Activated CD8-positive, alpha-beta T cell treated with anti-CD3 and anti-CD28 coated beads for 36 hours (primary cell): ENCODE measurements around the gene CFAP99. TPM values are rescaled to one million over a fixed set of nuclear protein-coding genes. Genes with fewer than 3 reads are reported as not detected.

Experiments used
- ATAC-seq: fragments of 200-7000 bp; cut with Tn5 transposase; one replicate; pipeline ENCODE4 v1.10.0; 2021; ENCODE audit warnings: mild to moderate bottlenecking, moderate library complexity
- CTCF ChIA-PET: fragments of 350-600 bp; sonication (Branson Sonifier 250); formaldehyde crosslinking; loops from one replicate; lab custom pipeline; 2021; ENCODE audit warnings: antibody characterized with exemption; lab: Charles Lee
- POLR2A ChIA-PET: fragments of 350-600 bp; sonication (Branson Sonifier 250); formaldehyde crosslinking; loops from one replicate; lab custom pipeline; 2021; ENCODE audit warnings: antibody characterized with exemption; lab: Charles Lee
- DNase-seq: peaks from one replicate; pipeline ENCODE4 v3.0.0-alpha.2; 2020
- H3K27ac Mint-ChIP-seq: one replicate; pipeline ENCODE4 v1.8.0; 2021; ENCODE audit warnings: mild to moderate bottlenecking, mixed read lengths
- H3K27me3 Mint-ChIP-seq: one replicate; pipeline ENCODE4 v1.8.0; 2021; ENCODE audit warnings: mixed read lengths
- H3K36me3 Mint-ChIP-seq: one replicate; pipeline ENCODE4 v1.8.0; 2021; ENCODE audit warnings: low read depth, mixed read lengths
- H3K4me1 Mint-ChIP-seq: one replicate; pipeline ENCODE4 v1.8.0; 2021; ENCODE audit warnings: low read depth, mixed read lengths
- H3K4me3 Mint-ChIP-seq: one replicate; pipeline ENCODE4 v1.8.0; 2021; ENCODE audit warnings: mild to moderate bottlenecking, moderate library complexity, mixed read lengths
- H3K9me3 Mint-ChIP-seq: one replicate; pipeline ENCODE4 v1.8.0; 2021; ENCODE audit warnings: mixed read lengths
- CTCF ChIP-seq: fragments of 200-600 bp; IDR thresholded peaks from one replicate; pipeline ENCODE4 v1.8.0; 2022; ENCODE audit warnings: antibody characterized with exemption, mild to moderate bottlenecking
- intact Hi-C: fragments of 100-400 bp; cut with micrococcal nuclease; formaldehyde crosslinking; loops from one replicate; pipeline ENCODE4 v1.10.0; 2022
- total RNA-seq, 2 experiments: library from RNA; stranded (reverse); gene quantifications; one replicate each; pipeline ENCODE4 v1.2.3, GENCODE V29; 2021

CFAP99 gene
- total RNA-seq, 2 experiments from 2014 or later = not detected

GRCh38 chr4:2445571-2445970, 26.8 kb downstream of the CFAP99 start:
- DNase-seq (no peak), ATAC-seq (no peak)
- intact Hi-C loops = loop anchor here (10.0 kb wide), 1 partner anchor 231 kb away; no protein-coding TSS in a partner anchor
- Mint-ChIP-seq H3K27ac (no peak overlapping the region), H3K4me3 (no peak overlapping the region), H3K27me3 (no peaks in the 10 kb centered on the region), H3K36me3 (no peaks in the 10 kb centered on the region), H3K4me1 (peaks cover 4% of the 10 kb centered on the region), H3K9me3 (no peaks in the 10 kb centered on the region)
- POLR2A ChIA-PET = interaction anchor here (2.0 kb wide), 1 partner anchor 19 kb away, joined by 5 read pairs; no protein-coding TSS in a partner anchor
- CTCF ChIA-PET = interaction anchor here (1.2 to 5.5 kb wide), 2 partner anchors 17 to 225 kb away, joined by 4 to 40 read pairs; no protein-coding TSS in a partner anchor
- TF ChIP-seq CTCF = no peak

- Mint-ChIP-seq H3K36me3 (no peaks in the 10 kb centered on the region), H3K27ac (no peak overlapping the region), H3K4me3 (no peak overlapping the region), H3K4me1 (no peaks in the 10 kb centered on the region), H3K9me3 (no peaks in the 10 kb centered on the region), H3K27me3 (no peaks in the 10 kb centered on the region)
- DNase-seq (no peak), ATAC-seq (no peak)
- intact Hi-C loops = loop anchor here (10.0 kb wide), 1 partner anchor 232 kb away; no protein-coding TSS in a partner anchor
- TF ChIP-seq CTCF = no peak
- CTCF ChIA-PET = no interaction called here
- POLR2A ChIA-PET = no interaction called here
Measured at GRCh38 chr4:2446656-2447564, 28.2 kb downstream of the CFAP99 start.

GRCh38 chr4:2448589-2448988, 29.8 kb downstream of the CFAP99 start:
- H3K27me3 Mint-ChIP-seq = no peaks in the 10 kb centered on the region

GRCh38 chr4:2449051-2449450, 30.3 kb downstream of the CFAP99 start:
- Mint-ChIP-seq H3K27me3 (no peaks in the 10 kb centered on the region), H3K9me3 (no peaks in the 10 kb centered on the region), H3K4me1 (no peaks in the 10 kb centered on the region), H3K36me3 (no peaks in the 10 kb centered on the region), H3K27ac (no peak overlapping the region), H3K4me3 (no peak overlapping the region)
- intact Hi-C loops = loop anchor here (10.0 kb wide), 1 partner anchor 234 kb away; no protein-coding TSS in a partner anchor
- TF ChIP-seq CTCF = no peak
- ChIA-PET CTCF (interaction anchor here (0.6 to 1.3 kb wide), 2 partner anchors 229 to 246 kb away, joined by 3 to 4 read pairs; no protein-coding TSS in a partner anchor), POLR2A (no interaction called here)
- no peak for DNase-seq
- ATAC-seq = no peak

More at GRCh38 chr4:2448589-2448988, 29.8 kb downstream of the CFAP99 start:
- DNase-seq (no peak), ATAC-seq (no peak)
- intact Hi-C loops = loop anchor here (10.0 kb wide), 1 partner anchor 234 kb away; no protein-coding TSS in a partner anchor
- ChIA-PET CTCF (interaction anchor here (0.5 kb wide), 1 partner anchor 68 kb away, joined by 4 read pairs; no protein-coding TSS in a partner anchor), POLR2A (no interaction called here)
- Mint-ChIP-seq H3K36me3 (no peaks in the 10 kb centered on the region), H3K27ac (no peak overlapping the region), H3K4me1 (no peaks in the 10 kb centered on the region), H3K9me3 (no peaks in the 10 kb centered on the region), H3K4me3 (no peak overlapping the region)
- TF ChIP-seq CTCF = no peak
